ENCODE measurements around the gene TMEM232.

TMEM232 gene

DNA sequence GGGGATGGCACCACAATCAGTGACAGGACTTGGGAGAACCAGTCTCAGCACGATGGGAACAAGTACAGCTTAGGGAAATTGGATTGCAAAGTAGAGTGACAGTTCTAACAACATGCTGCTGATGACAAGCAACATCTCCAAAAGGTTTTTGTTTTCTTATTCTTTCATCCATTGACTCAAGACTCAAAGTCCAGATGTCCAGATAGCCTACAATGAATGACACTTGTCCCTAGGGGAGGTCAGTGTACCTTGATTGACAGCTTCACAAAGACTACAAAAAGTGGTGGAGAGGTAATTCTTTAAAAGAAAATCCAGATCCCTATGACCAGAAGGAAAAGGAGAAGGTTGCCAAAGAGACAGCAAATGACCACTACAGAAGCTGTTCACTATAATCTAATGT is 323.9 kb downstream of the TMEM232 start:
- TF ChIP-seq, protein P1, sequence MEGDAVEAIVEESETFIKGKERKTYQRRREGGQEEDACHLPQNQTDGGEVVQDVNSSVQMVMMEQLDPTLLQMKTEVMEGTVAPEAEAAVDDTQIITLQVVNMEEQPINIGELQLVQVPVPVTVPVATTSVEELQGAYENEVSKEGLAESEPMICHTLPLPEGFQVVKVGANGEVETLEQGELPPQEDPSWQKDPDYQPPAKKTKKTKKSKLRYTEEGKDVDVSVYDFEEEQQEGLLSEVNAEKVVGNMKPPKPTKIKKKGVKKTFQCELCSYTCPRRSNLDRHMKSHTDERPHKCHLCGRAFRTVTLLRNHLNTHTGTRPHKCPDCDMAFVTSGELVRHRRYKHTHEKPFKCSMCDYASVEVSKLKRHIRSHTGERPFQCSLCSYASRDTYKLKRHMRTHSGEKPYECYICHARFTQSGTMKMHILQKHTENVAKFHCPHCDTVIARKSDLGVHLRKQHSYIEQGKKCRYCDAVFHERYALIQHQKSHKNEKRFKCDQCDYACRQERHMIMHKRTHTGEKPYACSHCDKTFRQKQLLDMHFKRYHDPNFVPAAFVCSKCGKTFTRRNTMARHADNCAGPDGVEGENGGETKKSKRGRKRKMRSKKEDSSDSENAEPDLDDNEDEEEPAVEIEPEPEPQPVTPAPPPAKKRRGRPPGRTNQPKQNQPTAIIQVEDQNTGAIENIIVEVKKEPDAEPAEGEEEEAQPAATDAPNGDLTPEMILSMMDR (IDR thresholded peaks at IDR 0.05; ENCODE audit: low read depth, low read length, missing control alignments): no peak
- no peak for DNase-seq (ENCODE audit: extremely low read depth, low read depth)

DNA sequence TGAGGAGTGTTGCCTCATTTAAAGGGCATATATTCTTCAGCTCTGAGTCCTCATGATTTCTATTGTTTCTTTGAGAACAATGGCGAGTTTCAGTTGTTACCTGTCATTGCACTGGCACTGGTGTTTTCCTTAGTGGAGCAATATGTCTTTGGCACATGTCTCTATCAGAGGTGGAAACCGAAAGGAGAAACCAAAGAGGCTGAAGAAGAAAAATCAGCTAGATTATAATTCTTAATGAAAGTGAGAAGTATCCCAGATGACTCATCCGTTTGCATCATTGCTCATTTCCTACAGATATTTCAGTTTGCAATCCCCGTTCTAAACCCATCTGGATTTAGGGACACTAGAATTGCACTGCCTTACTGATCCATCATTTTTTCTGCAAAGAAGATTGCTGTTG is 324.6 kb downstream of the TMEM232 start:
- no peak for DNase-seq (ENCODE audit: extremely low read depth, low read depth)
- TF ChIP-seq, protein P1 (IDR thresholded peaks at IDR 0.05; ENCODE audit: low read depth, low read length, missing control alignments): no peak
- no peak overlapping the region for H3K4me3 ChIP-seq (replicated peaks; ENCODE audit: low read depth, low read length)

More for the DNA sequence above, 323.9 kb downstream of the TMEM232 start:
- no peak overlapping the region for H3K4me3 ChIP-seq (replicated peaks; ENCODE audit: low read depth, low read length)

DNA sequence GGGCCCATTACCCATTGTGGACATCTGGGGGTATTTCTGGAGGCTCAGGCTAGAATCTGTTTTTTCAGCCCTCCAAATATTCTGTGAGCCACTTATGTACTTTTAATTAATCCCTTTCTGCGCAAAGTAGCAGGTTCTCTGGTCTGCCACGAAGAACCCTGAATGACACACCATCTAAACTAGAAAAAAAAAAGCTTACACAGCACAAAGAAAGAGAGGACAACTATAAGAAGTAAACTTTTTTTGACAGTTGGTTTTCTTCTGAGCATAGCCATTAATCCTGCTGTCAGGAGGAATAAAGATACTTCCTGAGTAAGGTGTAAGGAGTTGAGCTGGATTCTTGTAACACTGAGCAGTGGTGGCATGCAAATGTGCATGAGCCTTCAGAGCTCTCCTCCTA is 327.5 kb downstream of the TMEM232 start:
- no peak for DNase-seq (ENCODE audit: extremely low read depth, low read depth)
- TF ChIP-seq, protein P1 (IDR thresholded peaks at IDR 0.05; ENCODE audit: low read depth, low read length, missing control alignments): no peak

DNA sequence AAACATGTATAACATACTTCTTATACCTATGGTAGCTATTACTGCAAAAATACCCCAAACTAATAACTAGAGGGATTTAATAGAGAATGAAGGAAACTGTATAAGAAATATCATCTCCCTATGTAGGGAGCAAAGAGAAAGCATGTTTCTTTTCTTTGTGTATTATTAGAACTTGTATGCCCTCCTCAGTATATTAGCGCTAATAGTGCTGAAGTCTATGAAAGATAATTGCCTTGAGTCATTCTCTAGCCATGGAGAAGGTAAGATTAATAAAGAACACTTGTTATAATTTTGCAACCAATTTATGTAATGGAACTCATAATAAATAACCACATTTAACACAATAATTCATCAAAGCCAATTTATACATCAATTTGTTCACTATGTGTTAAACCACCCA is 329.2 kb downstream of the TMEM232 start:
- no peak overlapping the region for H3K4me3 ChIP-seq (replicated peaks; ENCODE audit: low read depth, low read length)
- DNase-seq (ENCODE audit: extremely low read depth, low read depth): no peak
- TF ChIP-seq, protein P1 (IDR thresholded peaks at IDR 0.05; ENCODE audit: low read depth, low read length, missing control alignments): no peak

More for the DNA sequence above, 327.5 kb downstream of the TMEM232 start:
- no peak overlapping the region for H3K4me3 ChIP-seq (replicated peaks; ENCODE audit: low read depth, low read length)

DNA sequence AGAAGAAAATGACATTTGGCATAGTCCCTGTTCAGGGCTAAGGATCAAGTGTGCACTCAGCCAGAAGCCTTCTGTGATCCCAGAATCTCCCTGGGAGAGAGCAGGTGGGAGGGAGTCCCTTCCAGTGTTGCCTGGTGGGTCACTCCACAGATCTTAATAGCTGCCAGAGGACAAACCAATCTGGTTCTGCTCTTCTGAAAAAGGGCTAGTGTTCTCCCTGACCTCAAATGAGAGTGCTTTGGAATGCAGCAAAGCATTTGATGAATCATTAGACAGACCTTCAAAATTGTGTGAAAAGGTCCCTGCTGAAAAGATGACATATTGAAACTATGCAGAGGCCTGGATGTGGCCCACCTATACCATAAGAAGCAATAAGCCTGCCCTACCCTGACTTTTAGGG is 339.7 kb downstream of the TMEM232 start:
- TF ChIP-seq, protein P1 (IDR thresholded peaks at IDR 0.05; ENCODE audit: low read depth, low read length, missing control alignments): no peak
- H3K4me3 ChIP-seq (replicated peaks; ENCODE audit: low read depth, low read length): no peak overlapping the region
- DNase-seq (ENCODE audit: extremely low read depth, low read depth): no peak

DNA sequence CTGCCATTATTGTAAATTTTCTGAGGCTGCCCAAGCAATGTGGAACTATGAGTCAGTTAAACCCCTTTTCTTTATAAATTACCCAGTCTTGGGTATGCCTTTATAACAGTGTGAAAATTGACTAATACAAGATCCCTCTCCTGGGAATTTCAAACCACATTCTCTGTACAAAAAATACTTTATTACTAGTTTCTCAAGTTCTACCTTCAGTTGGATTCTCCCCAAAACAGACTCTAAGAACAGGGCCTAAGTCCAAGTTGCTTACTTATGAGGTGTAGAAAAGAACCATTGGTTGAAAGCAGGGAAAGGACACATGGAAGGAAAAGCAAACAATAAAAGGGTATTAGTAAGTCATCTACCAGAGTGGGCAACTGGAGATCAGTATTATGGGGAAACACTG is 343.2 kb downstream of the TMEM232 start:
- TF ChIP-seq, protein P1 (IDR thresholded peaks at IDR 0.05; ENCODE audit: low read depth, low read length, missing control alignments): no peak
- DNase-seq (ENCODE audit: extremely low read depth, low read depth): no peak
- H3K4me3 ChIP-seq (replicated peaks; ENCODE audit: low read depth, low read length): no peak overlapping the region

DNA sequence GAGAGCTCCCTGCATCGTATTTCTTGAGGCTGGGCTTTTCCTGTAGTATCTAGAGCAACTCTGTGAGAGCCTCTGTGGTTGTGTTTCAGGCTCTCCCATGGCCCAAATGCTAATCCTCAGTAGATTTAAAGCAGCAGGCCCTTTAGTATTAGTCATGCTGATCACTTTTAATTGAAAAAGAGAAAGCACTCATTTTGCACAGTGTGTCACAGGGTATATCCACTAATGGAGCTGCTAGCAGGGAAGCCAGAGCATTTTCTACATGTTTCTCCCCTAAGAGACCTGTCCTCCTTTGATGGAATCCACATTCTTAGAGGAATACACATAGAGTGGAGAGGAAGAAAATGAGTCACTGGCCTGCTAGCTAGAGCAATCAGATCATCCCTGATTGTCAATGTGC is 348.5 kb downstream of the TMEM232 start:
- DNase-seq (ENCODE audit: extremely low read depth, low read depth): no peak
- no peak overlapping the region for H3K4me3 ChIP-seq (replicated peaks; ENCODE audit: low read depth, low read length)
- TF ChIP-seq, protein P1 (IDR thresholded peaks at IDR 0.05; ENCODE audit: low read depth, low read length, missing control alignments): no peak
